ENCODE measurements around the gene C1orf21.
A peak's percentile ranks its signal among the peaks of the same experiment; 100 is the strongest.

Gene C1orf21

GRCh38 chr1:184380468-184380867, 6.4 kb upstream of the C1orf21 start:
- DNase-seq (ENCODE audit: extremely low spot score) = no peak
- ChIA-PET POLR2A (no interaction called here), CTCF (interaction anchor here (1.2 to 2.0 kb wide), 4 partner anchors 9 to 284 kb away, joined by 3 to 10 read pairs (median 6); no protein-coding TSS in a partner anchor)
- TF ChIP-seq, protein P1, sequence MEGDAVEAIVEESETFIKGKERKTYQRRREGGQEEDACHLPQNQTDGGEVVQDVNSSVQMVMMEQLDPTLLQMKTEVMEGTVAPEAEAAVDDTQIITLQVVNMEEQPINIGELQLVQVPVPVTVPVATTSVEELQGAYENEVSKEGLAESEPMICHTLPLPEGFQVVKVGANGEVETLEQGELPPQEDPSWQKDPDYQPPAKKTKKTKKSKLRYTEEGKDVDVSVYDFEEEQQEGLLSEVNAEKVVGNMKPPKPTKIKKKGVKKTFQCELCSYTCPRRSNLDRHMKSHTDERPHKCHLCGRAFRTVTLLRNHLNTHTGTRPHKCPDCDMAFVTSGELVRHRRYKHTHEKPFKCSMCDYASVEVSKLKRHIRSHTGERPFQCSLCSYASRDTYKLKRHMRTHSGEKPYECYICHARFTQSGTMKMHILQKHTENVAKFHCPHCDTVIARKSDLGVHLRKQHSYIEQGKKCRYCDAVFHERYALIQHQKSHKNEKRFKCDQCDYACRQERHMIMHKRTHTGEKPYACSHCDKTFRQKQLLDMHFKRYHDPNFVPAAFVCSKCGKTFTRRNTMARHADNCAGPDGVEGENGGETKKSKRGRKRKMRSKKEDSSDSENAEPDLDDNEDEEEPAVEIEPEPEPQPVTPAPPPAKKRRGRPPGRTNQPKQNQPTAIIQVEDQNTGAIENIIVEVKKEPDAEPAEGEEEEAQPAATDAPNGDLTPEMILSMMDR (IDR thresholded peaks at IDR 0.05; ENCODE audit: control extremely low read depth, extremely low read depth, low read depth, missing control alignments) = no peak

GRCh38 chr1:184383772-184384323, 3.0 kb upstream of the C1orf21 start:
- TF ChIP-seq, protein P1 (IDR thresholded peaks at IDR 0.05; ENCODE audit: control extremely low read depth, extremely low read depth, low read depth, missing control alignments) = no peak
- ChIA-PET CTCF (interaction anchor here (1.1 to 1.3 kb wide), 4 partner anchors 12 to 661 kb away, joined by 3 to 4 read pairs (median 3); partner anchors contain the start of gene RNF2), POLR2A (no interaction called here)
- DNase-seq (ENCODE audit: extremely low spot score) = no peak

DNA sequence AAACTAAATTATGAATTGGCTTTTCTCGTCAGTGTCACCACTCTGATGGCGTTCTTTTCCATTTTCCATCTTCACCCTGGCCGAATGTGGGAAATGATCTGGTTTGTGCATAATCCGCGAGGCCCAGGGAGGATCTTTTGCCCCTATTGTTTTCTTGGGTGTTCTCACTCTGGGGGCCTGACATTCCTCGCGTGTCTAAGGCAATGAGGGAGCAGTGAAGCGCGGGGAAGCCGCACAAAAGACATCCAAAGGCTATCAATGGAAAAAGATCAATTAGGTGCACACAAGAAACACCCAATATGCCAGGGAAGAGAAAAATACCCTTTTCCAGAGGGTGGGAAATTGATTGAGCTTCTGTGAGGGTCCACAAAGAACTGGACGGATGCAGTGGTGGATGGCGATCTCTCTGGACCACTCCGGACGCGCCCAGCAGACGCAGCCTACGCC, 941 bp upstream of the C1orf21 start:
- no peak for DNase-seq (ENCODE audit: extremely low spot score)
- ChIA-PET POLR2A (no interaction called here), CTCF (no interaction called here)
- TF ChIP-seq, protein P1 (IDR thresholded peaks at IDR 0.05; ENCODE audit: control extremely low read depth, extremely low read depth, low read depth, missing control alignments) = no peak

GRCh38 chr1:184387069-184387475, 243 bp downstream of the C1orf21 start:
- CTCF ChIA-PET = interaction anchor here (1.0 to 1.3 kb wide), 2 partner anchors 9 to 277 kb away, joined by 4 to 6 read pairs; no protein-coding TSS in a partner anchor
- TF ChIP-seq, protein P1 (IDR thresholded peaks at IDR 0.05; ENCODE audit: control extremely low read depth, extremely low read depth, low read depth, missing control alignments) = no peak
- no peak for DNase-seq (ENCODE audit: extremely low spot score)
- POLR2A ChIA-PET = no interaction called here

GRCh38 chr1:184387476-184388318, 868 bp downstream of the C1orf21 start:
- DNase-seq (ENCODE audit: extremely low spot score) = peak; percentile 22
- TF ChIP-seq, protein P1 (IDR thresholded peaks at IDR 0.05; ENCODE audit: control extremely low read depth, extremely low read depth, low read depth, missing control alignments) = no peak
- CTCF ChIA-PET = interaction anchor here (1.0 to 1.3 kb wide), 2 partner anchors 9 to 276 kb away, joined by 4 to 6 read pairs; no protein-coding TSS in a partner anchor
- POLR2A ChIA-PET = no interaction called here

- DNase-seq (ENCODE audit: extremely low spot score) = no peak
- POLR2A ChIA-PET = no interaction called here
- CTCF ChIA-PET = interaction anchor here (1.1 to 1.7 kb wide), 3 partner anchors 26 to 275 kb away, joined by 3 to 5 read pairs (median 3); no protein-coding TSS in a partner anchor
- TF ChIP-seq, protein P1 (IDR thresholded peaks at IDR 0.05; ENCODE audit: control extremely low read depth, extremely low read depth, low read depth, missing control alignments) = no peak
These were observed 1.6 kb downstream of the C1orf21 start for GRCh38 chr1:184388319-184388889.
